GM12878 (cell line): ENCODE results near the gene DUSP16. TPM values are rescaled to one million over a fixed set of nuclear protein-coding genes. Genes with fewer than 3 reads are reported as not detected.

ENCODE experiments used
- ATAC-seq: fragments of 200-7000 bp; cut with Tn5 transposase; 3 replicates; pipeline ENCODE4 v1.9.1; 2020; ENCODE audit warnings: mild to moderate bottlenecking, moderate library complexity
- BruUV-seq: library from RNA; stranded (reverse); fragments of 400-500 nt; replicated peaks from 2 replicates; lab custom pipeline; 2021; lab: Mats Ljungman, UMichigan
- CTCF ChIA-PET: fragments of 300-600 bp; sonication (Branson Sonifier 250); formaldehyde crosslinking; extraction: SDS; loops from one replicate; lab custom pipeline; 2021; ENCODE audit warnings: inconsistent platforms; lab: Yijun Ruan, JAX
- POLR2A ChIA-PET: fragments of 350-600 bp; formaldehyde crosslinking; extraction: SDS; loops from one replicate; lab custom pipeline; 2021; ENCODE audit warnings: inconsistent platforms; lab: Charles Lee
- RAD21 ChIA-PET: fragments of 300-600 bp; sonication (Branson Sonifier 250); formaldehyde crosslinking; loops from one replicate; lab custom pipeline; 2023; ENCODE audit warnings: antibody characterized with exemption; ENCODE audit not compliant: unreplicated experiment; lab: Charles Lee
- SMC1A ChIA-PET: fragments of 300-600 bp; sonication (Branson Sonifier 250); formaldehyde crosslinking; loops from one replicate; lab custom pipeline; 2023; ENCODE audit not compliant: unreplicated experiment, uncharacterized antibody; lab: Charles Lee
- DNase-seq: peaks from one replicate; pipeline ENCODE4 v3.0.0-alpha.2; 2011; ENCODE audit warnings: low read depth, low spot score
- FAIRE-seq: peaks from 3 replicates; lab custom pipeline; 2011; peaks lifted over from hg19 to GRCh38; lab: Jason Lieb, UNC
- H2AFZ ChIP-seq: 2 replicates; pipeline ENCODE4 v1.6.0; 2011; ENCODE audit warnings: low read depth, low read length, control low read depth; ENCODE audit not compliant: control insufficient read depth
- H3K27ac ChIP-seq: 2 replicates; pipeline ENCODE4 v1.5.1; 2011; ENCODE audit warnings: control low read depth; ENCODE audit not compliant: control insufficient read depth, insufficient read depth
- H3K27me3 ChIP-seq, 2 experiments: replicated peaks in 1 of 2; 2 replicates each; pipeline versions ENCODE4 v1.6.0 to v1.6.1; 2011; ENCODE audit warnings: low read length in 1 of 2; ENCODE audit not compliant: control insufficient read depth in 2 of 2, insufficient read depth in 2 of 2
- H3K36me3 ChIP-seq, 2 experiments: 2 replicates each; pipeline ENCODE4 v1.5.1; 2011; ENCODE audit warnings: low read length in 1 of 2; ENCODE audit not compliant: control insufficient read depth in 2 of 2, insufficient read depth in 2 of 2
- H3K4me1 ChIP-seq: 2 replicates; pipeline ENCODE4 v1.6.1; 2011; ENCODE audit warnings: mild to moderate bottlenecking, low read length, moderate library complexity, mixed read lengths; ENCODE audit not compliant: control insufficient read depth, insufficient read depth
- H3K4me2 ChIP-seq: 2 replicates; pipeline ENCODE4 v1.6.0; 2011; ENCODE audit warnings: control low read depth; ENCODE audit not compliant: control insufficient read depth, insufficient read depth
- H3K4me3 ChIP-seq: fragments of 200-600 bp; sonication (generic); 2 replicates; pipeline ENCODE4 v1.5.1; 2016
- H3K79me2 ChIP-seq: 2 replicates; pipeline ENCODE4 v1.6.0; 2011; ENCODE audit warnings: low read length; ENCODE audit not compliant: control insufficient read depth, insufficient read depth
- H3K9ac ChIP-seq: 2 replicates; pipeline ENCODE4 v1.8.0; 2011; ENCODE audit warnings: low read length, control low read depth, mixed read lengths; ENCODE audit not compliant: control insufficient read depth, insufficient read depth
- H3K9me3 ChIP-seq: replicated peaks from 3 replicates; pipeline ENCODE4 v1.5.1; 2011; ENCODE audit warnings: mild to moderate bottlenecking, low read length; ENCODE audit not compliant: control insufficient read depth, insufficient read depth
- H4K20me1 ChIP-seq: 2 replicates; pipeline ENCODE4 v1.6.0; 2011; ENCODE audit not compliant: control insufficient read depth, insufficient read depth
- ASH2L ChIP-seq: fragments of 300-600, 200-600 bp; sonication (generic); IDR thresholded peaks from 2 replicates; pipeline ENCODE4 v1.6.1; 2017; ENCODE audit warnings: low read depth, mild to moderate bottlenecking, borderline replicate concordance
- ATF2 ChIP-seq: IDR thresholded peaks from 2 replicates; pipeline ENCODE4 v1.6.1; 2012; ENCODE audit warnings: low read length, inconsistent platforms
- BHLHE40 ChIP-seq, 2 experiments: fragments of 450-650 bp in 1 of 2; IDR thresholded peaks; 2 replicates each; pipeline ENCODE4 v1.6.1; 2011 to 2017; ENCODE audit warnings: low read depth in 2 of 2, borderline replicate concordance in 1 of 2, improper control_type of control experiment in 1 of 2, low read length in 1 of 2, mild to moderate bottlenecking in 1 of 2
- CBFB ChIP-seq: IDR thresholded peaks from 2 replicates; pipeline ENCODE4 v1.6.1; 2016; ENCODE audit warnings: antibody characterized with exemption, low read depth
- CBX3 ChIP-seq: fragments of 200-600 bp; sonication (generic); IDR thresholded peaks from 2 replicates; pipeline ENCODE4 v1.6.1; 2016; ENCODE audit warnings: low read depth, borderline replicate concordance
- CEBPB ChIP-seq, 2 experiments: fragments of 150-350 bp in 1 of 2; IDR thresholded peaks; 2 replicates each; pipeline ENCODE4 v1.6.1; 2012 to 2014; ENCODE audit warnings: low read depth in 2 of 2, low read length in 2 of 2, borderline replicate concordance in 1 of 2, inconsistent platforms in 1 of 2
- GABPA ChIP-seq: IDR thresholded peaks from 2 replicates; pipeline ENCODE4 v1.6.1; 2014; ENCODE audit warnings: antibody characterized with exemption, low read depth, mild to moderate bottlenecking, inconsistent platforms
- HDAC6 ChIP-seq: fragments of 200-600 bp; sonication (generic); IDR thresholded peaks from one replicate; pipeline ENCODE4 v1.8.0; 2017; ENCODE audit warnings: antibody characterized with exemption; ENCODE audit not compliant: unreplicated experiment
- POLR2A ChIP-seq: IDR thresholded peaks from 2 replicates; pipeline ENCODE4 v1.6.1; 2011; ENCODE audit warnings: low read depth, mild to moderate bottlenecking, low read length
- PRDM15 ChIP-seq: fragments of 450-650 bp; formaldehyde crosslinking; IDR thresholded peaks from 2 replicates; pipeline ENCODE4 v1.4.0; 2020; ENCODE audit warnings: mild to moderate bottlenecking, moderate library complexity
- RB1 ChIP-seq: fragments of 450-650 bp; formaldehyde crosslinking; IDR thresholded peaks from 2 replicates; pipeline ENCODE4 v1.6.1; 2017; ENCODE audit warnings: mild to moderate bottlenecking, borderline replicate concordance
- RELB ChIP-seq: fragments of 450-650 bp; IDR thresholded peaks from 2 replicates; pipeline ENCODE4 v1.6.1; 2017; ENCODE audit warnings: low read depth, mild to moderate bottlenecking, moderate library complexity
- SIN3A ChIP-seq: IDR thresholded peaks from 2 replicates; pipeline ENCODE4 v1.6.1; 2012; ENCODE audit warnings: low read depth, low read length, improper control_type of control experiment
- TARDBP ChIP-seq: IDR thresholded peaks from 2 replicates; pipeline ENCODE4 v1.6.1; 2016; ENCODE audit warnings: borderline replicate concordance
- ZNF217 ChIP-seq: fragments of 450-650 bp; IDR thresholded peaks from 2 replicates; pipeline ENCODE4 v1.6.1; 2017; ENCODE audit warnings: antibody characterized with exemption, mild to moderate bottlenecking
- ZNF622 ChIP-seq: fragments of 450-650 bp; IDR thresholded peaks from 2 replicates; pipeline ENCODE4 v1.6.1; 2017; ENCODE audit warnings: mild to moderate bottlenecking, inconsistent platforms
- whole genome bisulfite sequencing: methylation state at CpG from one replicate; pipeline ENCODE4 v1.1.6; 2016; ENCODE audit warnings: low lambda C conversion rate; ENCODE audit not compliant: insufficient replicate concordance, insufficient coverage; ENCODE audit errors: missing lambda C conversion rate; 5-methylcytosine and 5-hydroxymethylcytosine counted together
- in situ Hi-C: fragments of 300-500 bp; cut with MboI; formaldehyde crosslinking; loops from 9 replicates; pipeline ENCODE4 v1.14.3; 2018; ENCODE audit warnings: mixed read lengths
- intact Hi-C: fragments of 100-400 bp; cut with micrococcal nuclease; formaldehyde crosslinking; loops from one replicate; pipeline ENCODE4 v1.14.2; 2022; ENCODE audit not compliant: unreplicated experiment
- polyA plus RNA-seq, 11 experiments: library from polyadenylated mRNA; depleted of rRNA in 4 of 11; unstranded in 6 of 11; stranded (reverse) in 5 of 11; fragments of >200 nt; fragmentation: Nextera tagmentation in 4 of 11; fragmentation: Illumina TruSeq in 1 of 11; extraction: Ambion mirVana in 4 of 11; extraction: Trizol in 1 of 11; gene quantifications; 1 replicate in 1 of 11; 2 replicates in 10 of 11; pipeline versions ENCODE4 v1.2.1 to v1.2.3, GENCODE V29; 2011 to 2016; ENCODE audit warnings: inconsistent platforms in 2 of 11, missing spikeins in 2 of 11, low read depth in 1 of 11
- total RNA-seq, 4 experiments: library from RNA; depleted of rRNA in 3 of 4; stranded (reverse); fragments of >200 nt in 3 of 4; fragmentation: Illumina TruSeq in 1 of 4; extraction: Trizol in 1 of 4; gene quantifications; 2 replicates each; pipeline versions ENCODE4 v1.2.1 to v1.2.3, GENCODE V29; 2013 to 2021

The DUSP16 gene
- total and polyA plus RNA-seq, 10 of the 15 experiments (the other 5 are each of a cell fraction or from before 2014, with no cell fraction given), result 3.9 to 75.3 (median 26.8) TPM

DNA sequence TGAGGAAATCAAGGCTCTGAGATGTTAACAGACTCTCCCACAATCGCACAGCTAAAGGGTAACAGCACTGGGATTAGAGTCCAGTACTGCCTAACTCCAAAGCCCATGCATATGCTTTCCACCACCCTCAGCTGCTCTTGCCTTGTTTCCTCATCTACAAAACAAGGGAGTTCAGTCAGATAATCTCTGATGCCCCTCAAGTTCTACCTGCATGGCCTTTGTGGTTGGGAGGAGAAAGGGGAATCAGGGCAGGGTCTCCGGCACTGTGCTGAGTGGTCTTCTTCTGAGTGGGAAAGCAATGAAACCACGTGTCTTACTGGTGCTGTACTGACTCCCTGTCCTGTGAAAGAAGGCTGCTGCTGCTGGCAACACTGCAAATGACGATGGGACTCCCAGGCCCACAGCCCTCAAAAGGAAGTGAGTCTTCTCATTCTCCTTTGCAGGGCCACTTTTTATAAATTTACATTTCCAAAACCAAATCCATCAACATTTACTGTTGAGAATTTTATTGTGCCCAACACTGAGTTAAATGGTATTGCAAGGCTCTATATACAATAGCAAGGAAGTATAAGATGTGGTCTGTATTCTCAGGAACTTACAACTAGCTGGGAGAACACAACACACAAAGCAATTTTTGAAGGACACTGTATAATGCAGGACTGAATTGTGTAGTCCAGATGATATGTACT, 19.7 kb upstream of the DUSP16 start:
- ChIA-PET CTCF (interaction anchor here (1.0 to 2.7 kb wide), 10 partner anchors 9 to 205 kb away, joined by 3 to 10 read pairs (median 4); partner anchors contain the start of gene DUSP16), RAD21 (interaction anchor here (0.7 to 8.7 kb wide), 12 partner anchors 13 to 205 kb away, joined by 3 to 76 read pairs (median 6); partner anchors contain the start of genes CREBL2 and DUSP16), SMC1A (interaction anchor here (0.7 to 6.0 kb wide), 23 partner anchors 10 to 205 kb away, joined by 3 to 46 read pairs (median 5); partner anchors contain the start of gene DUSP16), POLR2A (interaction anchor here (0.6 to 2.9 kb wide), 9 partner anchors 9 to 226 kb away, joined by 3 to 18 read pairs (median 4); partner anchors contain the start of genes BORCS5, CREBL2 and DUSP16)
- Histone ChIP-seq H3K4me2 (peak overlapping the region; percentile 62), H3K4me1 (peaks cover 44% of the 10 kb centered on the region), H3K36me3 (no peaks in the 10 kb centered on the region), H3K27ac (peak overlapping the region; percentile 94), H2AFZ (peak overlapping the region; percentile 66), H3K27me3 (no peaks in the 10 kb centered on the region), H4K20me1 (no peaks in the 10 kb centered on the region), H3K9ac (peak overlapping the region; percentile 69), H3K79me2 (no peaks in the 10 kb centered on the region), H3K4me3 (0 out of 2 replicates have a peak overlapping the region, but pooled peaks have one; percentile 6), H3K9me3 (no peaks in the 10 kb centered on the region; the same call in 2 of the 3 replicates)
- TSS peak; percentile 96 for BruUV-seq
- in situ Hi-C loops, result loop anchor here (25.0 kb wide), 1 partner anchor 1020 kb away; no protein-coding TSS in a partner anchor
- 6% methylated on average over 4 of the region's 4 CpGs for WGBS
- no peak for FAIRE-seq
- peak; percentile 70 for ATAC-seq
- DNase-seq, result peak; percentile 59
- intact Hi-C loops, result no loop called here
- TF ChIP-seq ATF2, result no peak
- no peak for TF ChIP-seq RELB
- no peak for TF ChIP-seq ZNF622
- no peak for TF ChIP-seq CBX3
- TF ChIP-seq GABPA, result no peak
- no peak for TF ChIP-seq TARDBP
- no peak for TF ChIP-seq RB1
- no peak for TF ChIP-seq BHLHE40 (IDR thresholded peaks at IDR 0.05; ENCODE audit: borderline replicate concordance in 1 of 2, low read depth in 2 of 2, low read length in 1 of 2)
- no peak for TF ChIP-seq ZNF217
- TF ChIP-seq CBFB, result no peak
- TF ChIP-seq PRDM15 (CRISPR knock-in tag), result no peak
- TF ChIP-seq HDAC6, result no peak
- TF ChIP-seq SIN3A, result no peak
- TF ChIP-seq CEBPB (IDR thresholded peaks at IDR 0.05; ENCODE audit: borderline replicate concordance in 1 of 2, low read depth in 2 of 2, low read length in 2 of 2), result no peak
- no peak for TF ChIP-seq ASH2L
- peak; percentile 52 for TF ChIP-seq POLR2A
